ENCODE data around the gene CCDC6.

The CCDC6 gene

GRCh38 chr10:59829024-59829423 is 77.3 kb downstream of the CCDC6 start:
- Histone ChIP-seq H3K9me3 (no peaks in the 10 kb centered on the region), H3K36me3 (peaks cover 8 to 12% (median 8%) of the 10 kb centered on the region in 3 donors), H3K27me3 (no peaks in the 10 kb centered on the region), H3K4me1 (peaks cover 0 to 52% (median 13%) of the 10 kb centered on the region in 4 donors), H3K27ac (no peak overlapping the region), H3K4me3 (no peak overlapping the region)
- DNase-seq, result no peak
- intact Hi-C loops (cut with DNase I; ENCODE audit: low total_unique reads), result no loop called here
- TF ChIP-seq, protein P1, sequence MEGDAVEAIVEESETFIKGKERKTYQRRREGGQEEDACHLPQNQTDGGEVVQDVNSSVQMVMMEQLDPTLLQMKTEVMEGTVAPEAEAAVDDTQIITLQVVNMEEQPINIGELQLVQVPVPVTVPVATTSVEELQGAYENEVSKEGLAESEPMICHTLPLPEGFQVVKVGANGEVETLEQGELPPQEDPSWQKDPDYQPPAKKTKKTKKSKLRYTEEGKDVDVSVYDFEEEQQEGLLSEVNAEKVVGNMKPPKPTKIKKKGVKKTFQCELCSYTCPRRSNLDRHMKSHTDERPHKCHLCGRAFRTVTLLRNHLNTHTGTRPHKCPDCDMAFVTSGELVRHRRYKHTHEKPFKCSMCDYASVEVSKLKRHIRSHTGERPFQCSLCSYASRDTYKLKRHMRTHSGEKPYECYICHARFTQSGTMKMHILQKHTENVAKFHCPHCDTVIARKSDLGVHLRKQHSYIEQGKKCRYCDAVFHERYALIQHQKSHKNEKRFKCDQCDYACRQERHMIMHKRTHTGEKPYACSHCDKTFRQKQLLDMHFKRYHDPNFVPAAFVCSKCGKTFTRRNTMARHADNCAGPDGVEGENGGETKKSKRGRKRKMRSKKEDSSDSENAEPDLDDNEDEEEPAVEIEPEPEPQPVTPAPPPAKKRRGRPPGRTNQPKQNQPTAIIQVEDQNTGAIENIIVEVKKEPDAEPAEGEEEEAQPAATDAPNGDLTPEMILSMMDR (IDR thresholded peaks at IDR 0.05), result no peak

GRCh38 chr10:59825932-59826331 is 80.4 kb downstream of the CCDC6 start:
- no peak for DNase-seq
- intact Hi-C loops (cut with DNase I; ENCODE audit: low total_unique reads), result no loop called here
- Histone ChIP-seq H3K27ac (no peak overlapping the region), H3K9me3 (no peaks in the 10 kb centered on the region), H3K27me3 (no peaks in the 10 kb centered on the region), H3K4me1 (peaks cover 0 to 71% (median 19%) of the 10 kb centered on the region in 4 donors), H3K36me3 (no peaks in the 10 kb centered on the region), H3K4me3 (no peak overlapping the region)
- TF ChIP-seq, protein P1 (IDR thresholded peaks at IDR 0.05), result no peak

GRCh38 chr10:59823751-59824150 is 82.6 kb downstream of the CCDC6 start:
- Histone ChIP-seq H3K4me3 (no peak overlapping the region), H3K27ac (no peak overlapping the region), H3K4me1 (peaks cover 0 to 86% (median 23%) of the 10 kb centered on the region in 4 donors), H3K27me3 (no peaks in the 10 kb centered on the region), H3K9me3 (no peaks in the 10 kb centered on the region), H3K36me3 (no peaks in the 10 kb centered on the region)
- TF ChIP-seq, protein P1 (IDR thresholded peaks at IDR 0.05), result no peak
- intact Hi-C loops (cut with DNase I; ENCODE audit: low total_unique reads), result no loop called here
- DNase-seq, result no peak

GRCh38 chr10:59823111-59823510 is 83.2 kb downstream of the CCDC6 start:
- H3K27me3 ChIP-seq, result no peaks in the 10 kb centered on the region
- no peaks in the 10 kb centered on the region for H3K36me3 ChIP-seq
- no peak overlapping the region for H3K27ac ChIP-seq
- DNase-seq, result no peak
- no peak overlapping the region for H3K4me3 ChIP-seq
- peaks cover 0 to 81% (median 23%) of the 10 kb centered on the region in 4 donors for H3K4me1 ChIP-seq
- TF ChIP-seq, protein P1 (IDR thresholded peaks at IDR 0.05), result no peak
- intact Hi-C loops (cut with DNase I; ENCODE audit: low total_unique reads), result no loop called here
- no peaks in the 10 kb centered on the region for H3K9me3 ChIP-seq

DNA sequence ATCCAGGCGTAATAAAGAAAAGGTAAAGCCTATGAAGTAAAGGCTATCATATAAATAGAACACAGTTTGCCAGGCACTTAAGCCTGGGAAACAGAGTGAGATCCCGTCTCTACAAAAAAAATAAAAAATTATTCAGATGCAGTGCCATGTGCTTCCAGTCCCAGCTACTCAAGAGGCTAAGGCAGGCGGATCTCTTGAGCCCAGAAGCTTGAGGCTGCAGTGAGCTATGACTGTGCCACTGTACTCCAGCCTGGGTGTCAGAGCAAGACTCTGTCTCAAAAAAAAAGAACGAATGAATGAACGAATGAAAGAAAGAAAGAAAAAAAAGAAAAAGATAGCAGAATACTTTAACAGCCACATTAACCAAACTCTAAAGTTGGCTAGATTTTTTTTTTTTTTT is 85.9 kb downstream of the CCDC6 start:
- no peaks in the 10 kb centered on the region for H3K27me3 ChIP-seq
- intact Hi-C loops (cut with DNase I; ENCODE audit: low total_unique reads), result no loop called here
- H3K4me1 ChIP-seq, result peaks cover 0 to 79% (median 20%) of the 10 kb centered on the region in 4 donors

More for the DNA sequence above, 85.9 kb downstream of the CCDC6 start:
- no peaks in the 10 kb centered on the region for H3K36me3 ChIP-seq
- H3K9me3 ChIP-seq, result no peaks in the 10 kb centered on the region
- DNase-seq, result no peak
- no peak overlapping the region for H3K4me3 ChIP-seq
- no peak overlapping the region for H3K27ac ChIP-seq
- TF ChIP-seq, protein P1 (IDR thresholded peaks at IDR 0.05), result no peak
